Transverse colon (tissue), 4 donors: ENCODE data around the gene WNK2. TPM values are rescaled to one million over a fixed set of nuclear protein-coding genes. Genes with fewer than 3 reads are reported as not detected.
A peak's percentile ranks its signal among the peaks of the same experiment; 100 is the strongest.

Experiments
- DNase-seq: peaks from one replicate; pipeline ENCODE4 v3.0.0-alpha.2; 2019
- H3K27ac ChIP-seq, 4 donors: fragments of 200-600 bp; sonication (generic); 2 replicates each; pipeline ENCODE4 v1.5.1; 2016 to 2018; ENCODE audit warnings: inconsistent platforms in 4 of 4
- H3K27me3 ChIP-seq: fragments of 200-600 bp; sonication (generic); 2 replicates; pipeline ENCODE4 v1.5.1; 2017; ENCODE audit warnings: inconsistent platforms
- H3K36me3 ChIP-seq, 4 donors: fragments of 200-600 bp; sonication (generic); 2 replicates each; pipeline ENCODE4 v1.5.1; 2017 to 2019; ENCODE audit warnings: inconsistent platforms in 4 of 4
- H3K4me1 ChIP-seq, 4 donors: fragments of 200-600 bp; sonication (generic); 2 replicates each; pipeline ENCODE4 v1.5.1; 2017 to 2020; ENCODE audit warnings: inconsistent platforms in 4 of 4
- H3K4me3 ChIP-seq, 4 donors: fragments of 200-600 bp; sonication (generic); 1 replicate in 1 of 4; 2 replicates in 3 of 4; pipeline versions ENCODE4 v1.5.1 to v1.6.1; 2017 to 2019; ENCODE audit warnings: inconsistent platforms in 4 of 4
- H3K9me3 ChIP-seq, 2 donors: fragments of 200-600 bp; sonication (generic); 2 replicates each; pipeline ENCODE4 v1.5.1; 2017 to 2019; ENCODE audit warnings: inconsistent platforms in 2 of 2
- EP300 ChIP-seq: sonication (generic); formaldehyde crosslinking; IDR thresholded peaks from one replicate; pipeline ENCODE4 v1.6.1; 2017; ENCODE audit warnings: antibody characterized with exemption, low read depth
- POLR2A ChIP-seq: fragments of 450-650 bp; IDR thresholded peaks from one replicate; pipeline ENCODE4 v1.6.1; 2016; ENCODE audit warnings: antibody characterized with exemption, mild to moderate bottlenecking, moderate library complexity
- POLR2AphosphoS5 ChIP-seq, 3 donors: sonication (generic); formaldehyde crosslinking; IDR thresholded peaks; one replicate each; pipeline ENCODE4 v1.6.1; 2016; ENCODE audit warnings: antibody characterized with exemption in 3 of 3
- WGBS, 2 donors: methylation state at CpG; one replicate each; pipeline ENCODE4 v1.1.5; 2018; ENCODE audit warnings: low coverage in 1 of 2; 5-methylcytosine and 5-hydroxymethylcytosine counted together
- in situ Hi-C, 4 donors: fragments of 200-750 bp; cut with MboI; loops; one replicate each; pipeline versions ENCODE4 v1.15.0 to v1.15.1; 2017; ENCODE audit warnings: low sequenced_read_pairs in 3 of 4, low pct_ligation_motif_present in 1 of 4, low pct_unique_long_range_greater_than_20kb in 1 of 4
- intact Hi-C: fragments of 100-400 bp; cut with DNase I; formaldehyde crosslinking; loops from one replicate; pipeline ENCODE4 v1.15.1; 2023; ENCODE audit warnings: low total_unique reads
- total RNA-seq, 4 donors: library from RNA; depleted of rRNA; stranded (reverse); fragments of >200 nt; gene quantifications; one replicate each; pipeline ENCODE4 v1.1.0, GENCODE V29; 2016
- TF ChIP-seq, protein P1 (sequence below), 5 experiments: fragments of 200-600 bp in 3 of 5; fragments of 450-650 bp in 2 of 5; sonication (generic) in 3 of 5; IDR thresholded peaks; 1 replicate in 2 of 5; 2 replicates in 3 of 5; pipeline ENCODE4 v1.5.1; 2016 to 2017; ENCODE audit warnings: antibody characterized with exemption in 5 of 5, inconsistent platforms in 3 of 5, mild to moderate bottlenecking in 2 of 5, moderate library complexity in 1 of 5

Gene WNK2
- total RNA-seq, 4 donors from 2014 or later: 133 to 618 (median 157) TPM

DNA sequence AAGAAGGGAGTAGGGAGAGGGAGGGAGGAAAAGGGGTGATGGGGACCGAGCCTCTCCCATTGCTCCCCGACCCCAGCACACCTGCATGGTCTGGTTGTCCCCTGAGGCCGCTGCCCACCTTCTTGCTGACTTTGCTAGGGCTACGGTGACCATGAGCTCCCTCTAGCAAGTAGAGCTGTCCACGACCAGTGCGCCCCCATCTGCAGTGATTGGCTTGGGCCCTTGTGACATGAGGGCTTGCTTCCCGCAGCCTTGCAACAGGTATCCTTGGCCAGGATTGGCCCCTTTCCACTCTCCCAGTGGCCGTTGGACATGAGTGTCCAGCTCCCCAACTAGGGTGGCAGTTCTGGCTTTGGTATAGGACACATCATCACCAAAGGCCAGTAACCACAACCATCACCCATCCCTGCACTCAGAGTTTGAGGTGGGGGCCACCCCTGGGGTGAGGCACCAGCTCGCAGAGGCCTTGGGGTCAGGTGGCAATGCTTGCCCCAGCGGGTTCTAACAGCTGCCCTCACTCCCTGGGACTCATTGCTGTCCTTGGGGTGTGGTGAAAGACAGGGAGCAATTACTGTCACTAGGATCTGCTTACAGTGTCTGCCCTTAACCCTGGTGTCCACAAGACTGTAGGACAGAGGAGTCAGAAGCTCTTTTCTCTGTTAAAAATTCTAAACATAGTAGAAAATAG is 32.7 kb upstream of the WNK2 start:
- Histone ChIP-seq H3K27me3 (no peaks in the 10 kb centered on the region), H3K27ac (no peak overlapping the region), H3K4me1 (no peaks in the 10 kb centered on the region), H3K4me3 (no peak overlapping the region), H3K9me3 (no peaks in the 10 kb centered on the region), H3K36me3 (no peaks in the 10 kb centered on the region)
- no peak for TF ChIP-seq EP300
- TF ChIP-seq POLR2AphosphoS5 (IDR thresholded peaks at IDR 0.05): no peak
- TF ChIP-seq, protein P1, sequence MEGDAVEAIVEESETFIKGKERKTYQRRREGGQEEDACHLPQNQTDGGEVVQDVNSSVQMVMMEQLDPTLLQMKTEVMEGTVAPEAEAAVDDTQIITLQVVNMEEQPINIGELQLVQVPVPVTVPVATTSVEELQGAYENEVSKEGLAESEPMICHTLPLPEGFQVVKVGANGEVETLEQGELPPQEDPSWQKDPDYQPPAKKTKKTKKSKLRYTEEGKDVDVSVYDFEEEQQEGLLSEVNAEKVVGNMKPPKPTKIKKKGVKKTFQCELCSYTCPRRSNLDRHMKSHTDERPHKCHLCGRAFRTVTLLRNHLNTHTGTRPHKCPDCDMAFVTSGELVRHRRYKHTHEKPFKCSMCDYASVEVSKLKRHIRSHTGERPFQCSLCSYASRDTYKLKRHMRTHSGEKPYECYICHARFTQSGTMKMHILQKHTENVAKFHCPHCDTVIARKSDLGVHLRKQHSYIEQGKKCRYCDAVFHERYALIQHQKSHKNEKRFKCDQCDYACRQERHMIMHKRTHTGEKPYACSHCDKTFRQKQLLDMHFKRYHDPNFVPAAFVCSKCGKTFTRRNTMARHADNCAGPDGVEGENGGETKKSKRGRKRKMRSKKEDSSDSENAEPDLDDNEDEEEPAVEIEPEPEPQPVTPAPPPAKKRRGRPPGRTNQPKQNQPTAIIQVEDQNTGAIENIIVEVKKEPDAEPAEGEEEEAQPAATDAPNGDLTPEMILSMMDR (IDR thresholded peaks at IDR 0.05): no peak
- no peak for TF ChIP-seq POLR2A
- in situ Hi-C loops (loop anchor here in 3 of 4 donors (25.0 kb wide), 4 partner anchors 286 to 811 kb away; partner anchors contain the start of gene BARX1 (in 1 of the 3)), intact Hi-C loops (no loop called here)
- WGBS, 2 donors: 86% methylated on average over 8 of the region's 10 CpGs; no CpG with 5 or more reads in 1 of the 2 donors
- DNase-seq: no peak

DNA sequence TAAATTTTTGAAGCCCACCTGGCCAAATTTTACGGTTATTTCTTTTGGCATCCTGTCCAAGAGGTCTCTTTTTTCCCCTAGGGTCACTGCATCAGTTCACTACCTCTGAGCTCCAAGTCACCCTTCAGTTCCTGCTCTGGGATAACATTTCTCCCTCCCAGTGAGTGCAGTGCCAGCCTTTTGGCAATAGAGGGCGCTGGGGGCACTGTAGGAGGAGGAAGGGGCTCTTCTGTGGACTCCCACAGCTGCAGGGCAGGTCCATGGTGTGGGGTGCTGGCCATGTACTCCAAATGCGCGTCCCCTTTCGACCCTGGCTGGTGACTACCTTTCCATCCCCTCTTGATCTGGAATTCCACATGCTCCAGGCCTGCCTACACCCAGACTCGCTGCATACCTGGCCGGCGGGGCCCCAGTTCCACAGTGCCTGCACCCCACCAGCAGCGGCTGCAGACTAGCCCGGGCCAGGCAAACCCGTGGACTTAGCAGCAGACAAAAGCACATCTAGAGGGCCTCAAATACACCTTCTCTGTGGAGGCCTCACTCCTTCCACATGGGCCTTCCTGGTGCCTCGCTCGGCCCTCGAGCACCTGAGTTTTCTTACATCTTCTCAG is 29.5 kb upstream of the WNK2 start:
- DNase-seq: peak; percentile 48
- intact Hi-C loops: no loop called here
- H3K9me3 ChIP-seq: no peaks in the 10 kb centered on the region
- WGBS, 2 donors: 74 to 85% methylated on average over 3 to 14 of the region's 14 CpGs
- H3K27ac ChIP-seq: no peak overlapping the region
- H3K4me1 ChIP-seq: peaks cover 0 to under 1% (median 0%) of the 10 kb centered on the region in 4 donors
- H3K27me3 ChIP-seq: no peaks in the 10 kb centered on the region
- no peak overlapping the region for H3K4me3 ChIP-seq
- in situ Hi-C loops: loop anchor here in 3 of 4 donors (25.0 kb wide), 4 partner anchors 283 to 808 kb away; partner anchors contain the start of gene BARX1 (in 1 of the 3)
- TF ChIP-seq, protein P1 (IDR thresholded peaks at IDR 0.05): peak; percentile 42 to 59 (median 49)
- no peak for TF ChIP-seq EP300
- no peaks in the 10 kb centered on the region for H3K36me3 ChIP-seq

DNA sequence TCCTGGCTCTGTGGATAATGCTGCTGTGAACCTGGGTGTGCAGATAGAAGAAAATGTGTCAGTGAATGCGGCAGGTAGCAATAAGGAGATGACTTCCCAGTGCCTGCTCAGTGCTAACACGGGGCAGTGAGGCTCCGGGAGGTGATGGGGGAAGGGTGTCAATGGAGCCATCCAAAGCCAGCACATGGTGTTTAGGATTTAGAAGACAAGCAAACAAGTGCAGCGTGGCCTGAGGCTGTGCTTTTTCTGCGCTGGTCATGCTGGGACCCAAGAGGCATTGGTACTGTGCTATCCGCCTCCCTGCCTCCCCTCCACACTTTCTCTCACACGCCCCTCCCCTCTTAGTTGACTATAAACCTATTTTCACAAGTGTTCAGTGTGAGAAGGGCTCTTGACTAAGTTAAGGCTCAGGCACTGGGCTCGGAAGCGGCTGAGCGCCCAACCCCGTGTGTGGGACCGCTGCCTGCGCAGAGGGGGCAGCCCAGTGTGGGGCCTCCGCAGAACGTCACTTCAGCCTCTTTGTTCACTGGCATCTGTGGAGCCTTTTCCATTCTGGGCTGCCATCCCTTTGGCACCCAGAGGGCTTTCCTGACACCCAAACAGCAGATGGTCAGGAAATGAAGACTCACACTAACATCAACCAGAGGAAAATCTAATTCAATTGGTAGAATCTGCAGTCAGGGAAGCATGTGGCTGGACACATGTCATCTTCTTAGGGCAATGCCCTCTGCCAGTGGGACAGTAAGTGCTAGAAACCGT is 28.0 kb upstream of the WNK2 start:
- in situ Hi-C loops: loop anchor here in 3 of 4 donors (25.0 kb wide), 4 partner anchors 281 to 806 kb away; partner anchors contain the start of gene BARX1 (in 1 of the 3)
- Histone ChIP-seq H3K9me3 (no peaks in the 10 kb centered on the region), H3K27ac (no peak overlapping the region), H3K36me3 (no peaks in the 10 kb centered on the region), H3K4me1 (peaks cover 0 to 7% (median 6%) of the 10 kb centered on the region in 4 donors), H3K27me3 (no peaks in the 10 kb centered on the region), H3K4me3 (no peak overlapping the region)
- intact Hi-C loops: loop anchor here (5.0 kb wide), 1 partner anchor 146 kb away; no protein-coding TSS in a partner anchor
- TF ChIP-seq POLR2AphosphoS5 (IDR thresholded peaks at IDR 0.05) (no peak), EP300 (no peak), POLR2A (no peak)
- TF ChIP-seq, protein P1 (IDR thresholded peaks at IDR 0.05): no peak
- 60 to 89% methylated on average over 2 to 16 of the region's 16 CpGs for WGBS, 2 donors
- no peak for DNase-seq
